T-helper 2 cell treated with Interferon-gamma antibody and Interleukin-4, amounts not matched to agents 5 μg/mL and 100 μg/mL, for 36 hours (primary cell): ENCODE measurements around the gene GPC5.

Experiments used
- DNase-seq: peaks from one replicate; pipeline ENCODE4 v3.0.0; 2021; ENCODE audit warnings: low spot score
- H3K27ac Mint-ChIP-seq: one replicate; pipeline ENCODE4 v1.8.0; 2021; ENCODE audit warnings: mild to moderate bottlenecking, mixed read lengths
- H3K27me3 Mint-ChIP-seq: one replicate; pipeline ENCODE4 v1.8.0; 2021; ENCODE audit warnings: low read depth, mixed read lengths
- H3K36me3 Mint-ChIP-seq: one replicate; pipeline ENCODE4 v1.8.0; 2021; ENCODE audit warnings: low read depth, mixed read lengths
- H3K4me1 Mint-ChIP-seq: one replicate; pipeline ENCODE4 v1.8.0; 2021; ENCODE audit warnings: low read depth, mixed read lengths
- H3K4me3 Mint-ChIP-seq: one replicate; pipeline ENCODE4 v1.8.0; 2022; ENCODE audit warnings: mild to moderate bottlenecking, moderate library complexity, mixed read lengths
- H3K9me3 Mint-ChIP-seq: one replicate; pipeline ENCODE4 v1.8.0; 2021; ENCODE audit warnings: mixed read lengths

GPC5 gene

DNA sequence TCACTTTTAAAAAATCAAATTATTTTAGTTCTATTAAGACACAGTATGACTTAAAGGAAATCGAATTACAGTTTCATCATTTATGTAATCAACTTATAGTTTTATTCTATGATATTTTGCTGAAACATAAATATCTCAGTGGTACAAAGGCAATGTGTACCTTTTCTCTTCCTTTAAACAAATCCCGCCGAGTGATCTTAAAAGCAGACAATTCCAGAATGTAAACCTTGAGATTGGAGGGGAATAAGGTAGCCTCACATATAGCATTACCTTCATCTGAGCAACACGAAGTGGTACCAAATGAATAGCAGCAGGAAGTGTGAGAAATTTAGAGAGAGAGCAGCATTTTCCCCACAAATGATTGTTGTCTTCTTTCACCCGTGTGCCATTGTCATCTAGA is 986.0 kb downstream of the GPC5 start:
- Mint-ChIP-seq H3K4me1 (no peaks in the 10 kb centered on the region), H3K9me3 (peaks cover 10% of the 10 kb centered on the region), H3K27ac (no peak overlapping the region), H3K36me3 (no peaks in the 10 kb centered on the region), H3K27me3 (no peaks in the 10 kb centered on the region), H3K4me3 (no peak overlapping the region)
- DNase-seq, result no peak

DNA sequence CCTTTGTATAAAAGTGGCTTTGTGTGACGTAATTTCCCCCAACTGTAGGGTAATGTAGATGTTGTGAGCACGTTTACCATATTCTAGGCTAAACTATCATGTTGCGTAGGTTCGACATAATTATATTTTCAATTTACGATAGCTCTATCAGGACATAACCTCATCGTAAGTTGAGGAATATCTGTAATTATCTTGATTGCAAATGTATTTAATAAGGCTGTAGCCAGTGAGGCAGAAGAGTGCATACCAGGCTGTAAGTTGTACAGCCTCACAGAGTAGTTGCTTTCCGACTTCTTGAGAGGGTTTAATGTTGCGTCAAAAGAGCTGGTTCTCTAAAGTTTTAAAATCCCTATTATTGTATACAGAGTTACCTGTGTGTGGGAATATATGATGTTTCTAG is 988.8 kb downstream of the GPC5 start:
- no peaks in the 10 kb centered on the region for H3K4me1 Mint-ChIP-seq
- no peaks in the 10 kb centered on the region for H3K36me3 Mint-ChIP-seq
- H3K4me3 Mint-ChIP-seq, result no peak overlapping the region
- no peak for DNase-seq
- no peaks in the 10 kb centered on the region for H3K9me3 Mint-ChIP-seq
- no peak overlapping the region for H3K27ac Mint-ChIP-seq
- H3K27me3 Mint-ChIP-seq, result no peaks in the 10 kb centered on the region

DNA sequence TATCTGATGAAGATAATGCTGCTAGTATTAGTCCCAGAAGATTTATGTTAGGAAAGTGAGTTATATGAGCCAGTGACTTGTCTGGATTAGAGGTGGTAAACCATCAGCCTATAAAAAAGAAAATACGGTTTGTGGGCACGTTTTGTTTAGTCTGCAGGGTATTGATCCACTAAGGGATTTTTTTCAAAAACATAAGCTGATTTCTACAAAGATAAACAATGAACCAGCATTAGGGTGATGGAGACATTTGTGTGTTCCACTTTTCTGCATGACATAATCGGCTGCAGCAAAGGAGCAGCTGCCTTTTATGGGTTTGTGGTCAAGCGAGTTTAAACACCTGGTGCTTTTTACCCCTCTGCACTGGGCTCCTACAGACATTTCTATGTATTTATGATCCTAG is 991.8 kb downstream of the GPC5 start:
- no peak overlapping the region for H3K4me3 Mint-ChIP-seq
- no peak for DNase-seq
- H3K36me3 Mint-ChIP-seq, result no peaks in the 10 kb centered on the region
- no peak overlapping the region for H3K27ac Mint-ChIP-seq
- H3K27me3 Mint-ChIP-seq, result no peaks in the 10 kb centered on the region
- H3K4me1 Mint-ChIP-seq, result no peaks in the 10 kb centered on the region
- no peaks in the 10 kb centered on the region for H3K9me3 Mint-ChIP-seq

DNA sequence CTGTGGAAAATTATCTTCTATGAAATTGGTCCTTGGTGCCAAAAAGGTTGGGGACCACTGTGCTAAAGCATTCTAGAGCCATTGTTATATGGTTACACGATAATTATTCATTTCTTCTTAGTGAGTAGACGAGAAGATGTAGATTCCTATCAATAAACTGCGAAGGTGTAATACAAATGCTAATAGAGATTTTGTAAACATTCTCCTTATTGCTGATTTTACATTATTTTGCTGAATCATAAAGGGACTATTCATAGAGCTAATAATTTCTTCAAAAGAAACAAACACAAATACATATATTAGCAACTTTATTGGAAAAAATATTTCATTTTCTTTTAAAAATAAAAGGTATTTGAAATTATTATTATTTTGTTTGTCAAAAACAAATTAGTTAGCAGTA is 1005.2 kb downstream of the GPC5 start:
- Mint-ChIP-seq H3K27me3 (no peaks in the 10 kb centered on the region), H3K27ac (no peak overlapping the region), H3K9me3 (peaks cover 17% of the 10 kb centered on the region), H3K36me3 (no peaks in the 10 kb centered on the region), H3K4me3 (no peak overlapping the region), H3K4me1 (no peaks in the 10 kb centered on the region)
- DNase-seq, result no peak

- Mint-ChIP-seq H3K27me3 (no peaks in the 10 kb centered on the region), H3K9me3 (peaks cover 7% of the 10 kb centered on the region), H3K4me1 (no peaks in the 10 kb centered on the region), H3K36me3 (no peaks in the 10 kb centered on the region), H3K27ac (no peak overlapping the region), H3K4me3 (no peak overlapping the region)
- DNase-seq, result no peak
Measured at GRCh38 chr13:92407858-92408257, 1009.4 kb downstream of the GPC5 start.

DNA sequence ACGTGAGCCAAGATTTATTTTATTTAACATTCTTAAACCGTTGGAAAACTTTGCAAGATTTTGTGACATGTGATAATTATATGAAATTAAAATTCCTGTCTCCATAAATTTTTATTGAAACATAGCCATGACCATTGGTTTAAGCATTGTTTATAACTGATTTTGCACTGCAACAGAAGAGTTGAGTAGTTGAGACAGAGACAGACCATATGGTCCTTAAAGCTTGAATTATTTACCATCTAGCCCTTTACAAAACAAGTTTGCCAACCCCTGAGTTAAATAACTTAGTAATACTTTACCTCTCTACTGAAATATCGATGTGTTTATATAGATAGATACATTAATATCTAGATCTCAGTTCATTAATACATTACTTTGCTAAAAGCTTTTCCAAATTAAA is 1014.1 kb downstream of the GPC5 start:
- Mint-ChIP-seq H3K27me3 (no peaks in the 10 kb centered on the region), H3K9me3 (peaks cover 11% of the 10 kb centered on the region), H3K4me1 (no peaks in the 10 kb centered on the region), H3K36me3 (no peaks in the 10 kb centered on the region), H3K4me3 (no peak overlapping the region), H3K27ac (no peak overlapping the region)
- DNase-seq, result no peak

- DNase-seq, result no peak
- Mint-ChIP-seq H3K36me3 (no peaks in the 10 kb centered on the region), H3K27me3 (no peaks in the 10 kb centered on the region), H3K4me3 (no peak overlapping the region), H3K9me3 (peaks cover 11% of the 10 kb centered on the region), H3K27ac (no peak overlapping the region), H3K4me1 (no peaks in the 10 kb centered on the region)
Measured at GRCh38 chr13:92412996-92413395, 1014.6 kb downstream of the GPC5 start.

DNA sequence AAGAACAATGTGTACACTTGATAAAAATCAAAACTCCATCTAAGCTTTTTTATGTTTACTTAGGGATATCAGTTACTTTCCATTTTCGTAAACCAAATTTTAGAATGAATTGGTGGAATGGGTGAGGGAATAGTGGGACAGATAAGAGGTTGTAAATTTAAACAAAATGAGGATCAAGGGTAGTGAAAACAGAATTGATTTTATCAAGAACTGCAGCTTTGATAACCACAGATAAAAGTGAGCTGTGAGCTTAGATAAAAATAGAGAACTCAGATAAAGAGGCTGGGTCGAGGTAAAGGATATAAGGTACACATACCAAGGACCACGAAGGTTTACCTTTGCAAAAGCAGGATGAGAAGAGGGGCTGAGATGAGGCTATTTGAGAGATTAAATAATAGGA is 1015.0 kb downstream of the GPC5 start:
- Mint-ChIP-seq H3K4me3 (no peak overlapping the region), H3K4me1 (no peaks in the 10 kb centered on the region), H3K9me3 (peaks cover 11% of the 10 kb centered on the region), H3K27me3 (no peaks in the 10 kb centered on the region), H3K36me3 (no peaks in the 10 kb centered on the region), H3K27ac (no peak overlapping the region)
- no peak for DNase-seq

DNA sequence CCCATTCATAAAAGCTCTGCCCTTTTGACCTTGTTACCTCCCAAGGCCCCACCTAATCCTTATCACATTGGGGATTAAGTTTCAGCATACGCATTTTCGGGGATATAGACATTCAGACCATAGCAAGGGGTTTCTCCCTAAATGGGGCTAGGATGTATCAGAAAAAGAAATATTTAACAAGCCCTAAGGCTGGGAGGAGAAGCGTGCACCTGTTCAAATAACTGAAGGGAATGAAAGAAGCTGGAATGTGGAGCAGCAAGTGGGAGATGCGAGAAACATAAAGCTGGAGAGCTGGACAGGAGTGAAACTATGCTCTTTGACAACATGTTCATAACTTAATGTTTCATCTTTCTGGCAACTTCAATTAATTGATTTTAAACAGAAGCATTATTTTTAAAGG is 1016.4 kb downstream of the GPC5 start:
- H3K4me1 Mint-ChIP-seq, result no peaks in the 10 kb centered on the region
- H3K9me3 Mint-ChIP-seq, result peaks cover 11% of the 10 kb centered on the region
- no peaks in the 10 kb centered on the region for H3K27me3 Mint-ChIP-seq
- no peak overlapping the region for H3K27ac Mint-ChIP-seq
- no peaks in the 10 kb centered on the region for H3K36me3 Mint-ChIP-seq
- no peak overlapping the region for H3K4me3 Mint-ChIP-seq
- DNase-seq, result no peak

GRCh38 chr13:92415781-92416180 is 1017.4 kb downstream of the GPC5 start:
- Mint-ChIP-seq H3K4me3 (no peak overlapping the region), H3K36me3 (no peaks in the 10 kb centered on the region), H3K9me3 (peaks cover 11% of the 10 kb centered on the region), H3K4me1 (no peaks in the 10 kb centered on the region), H3K27me3 (no peaks in the 10 kb centered on the region), H3K27ac (no peak overlapping the region)
- no peak for DNase-seq

- Mint-ChIP-seq H3K4me1 (no peaks in the 10 kb centered on the region), H3K27me3 (no peaks in the 10 kb centered on the region), H3K27ac (no peak overlapping the region), H3K9me3 (peaks cover 7% of the 10 kb centered on the region), H3K36me3 (no peaks in the 10 kb centered on the region), H3K4me3 (no peak overlapping the region)
- no peak for DNase-seq
Measured at GRCh38 chr13:92418818-92419412, 1020.5 kb downstream of the GPC5 start.

DNA sequence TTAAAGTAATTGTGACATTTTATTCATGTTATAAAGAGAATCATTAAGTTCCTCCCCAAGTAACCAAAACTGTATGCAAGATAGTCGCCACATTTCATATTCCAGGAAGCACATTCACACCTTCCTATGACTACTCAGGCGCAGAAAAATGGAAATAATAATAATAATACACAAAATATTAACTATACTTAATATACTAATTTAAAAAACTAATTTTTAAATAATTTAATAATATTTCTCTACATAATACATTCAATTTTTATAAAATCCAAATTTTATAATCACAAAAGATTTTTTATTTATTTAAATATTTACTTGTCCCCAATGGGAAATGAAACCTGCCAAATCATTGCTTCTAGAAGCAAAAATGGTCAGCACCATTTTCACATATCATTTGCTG is 1030.8 kb downstream of the GPC5 start:
- no peaks in the 10 kb centered on the region for H3K4me1 Mint-ChIP-seq
- no peaks in the 10 kb centered on the region for H3K36me3 Mint-ChIP-seq
- peaks cover 26% of the 10 kb centered on the region for H3K9me3 Mint-ChIP-seq
- DNase-seq, result no peak
- H3K27ac Mint-ChIP-seq, result no peak overlapping the region
- no peaks in the 10 kb centered on the region for H3K27me3 Mint-ChIP-seq
- no peak overlapping the region for H3K4me3 Mint-ChIP-seq

DNA sequence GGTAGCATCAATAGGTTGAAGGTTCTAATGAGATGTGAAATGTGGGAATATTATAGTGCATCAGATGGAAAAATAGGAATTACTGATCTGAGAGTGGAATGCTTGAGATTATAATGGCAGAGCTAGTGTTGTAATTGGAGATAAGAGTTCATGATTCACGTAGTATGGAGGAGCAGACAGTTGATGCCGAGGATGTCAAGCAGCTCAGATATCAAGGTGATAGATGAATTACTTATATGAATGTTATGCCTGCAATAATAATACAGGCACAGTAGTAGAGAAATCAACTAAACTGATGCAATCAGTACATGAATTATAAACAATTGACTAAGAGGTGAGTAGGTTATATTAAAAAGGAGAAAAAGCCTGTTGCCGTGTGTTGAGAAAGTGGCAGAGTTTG is 1035.0 kb downstream of the GPC5 start:
- H3K36me3 Mint-ChIP-seq, result no peaks in the 10 kb centered on the region

DNA sequence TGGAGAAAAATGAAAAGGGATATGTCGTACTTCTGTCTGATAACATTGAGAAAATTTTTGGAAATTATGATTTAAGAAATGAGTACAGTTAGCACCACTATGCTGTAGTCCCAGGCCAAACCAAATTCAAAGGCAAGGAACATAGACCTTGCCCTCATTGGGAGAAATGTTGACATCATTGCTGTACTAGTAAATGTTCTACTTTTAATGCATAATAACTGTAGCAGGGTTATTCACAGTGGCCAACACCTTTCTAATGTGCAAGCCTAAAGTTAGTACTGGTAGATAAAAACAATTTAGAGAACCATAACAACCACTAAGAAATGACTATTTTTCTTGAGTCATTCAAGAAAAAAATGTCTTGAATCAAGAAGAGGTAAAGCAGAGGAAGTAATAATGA is 1035.5 kb downstream of the GPC5 start:
- DNase-seq, result no peak
- Mint-ChIP-seq H3K27ac (no peak overlapping the region), H3K27me3 (no peaks in the 10 kb centered on the region), H3K4me3 (no peak overlapping the region), H3K9me3 (peaks cover 22% of the 10 kb centered on the region), H3K36me3 (no peaks in the 10 kb centered on the region), H3K4me1 (no peaks in the 10 kb centered on the region)

More for the DNA sequence above, 1035.0 kb downstream of the GPC5 start:
- Mint-ChIP-seq H3K9me3 (peaks cover 23% of the 10 kb centered on the region), H3K27me3 (no peaks in the 10 kb centered on the region), H3K4me1 (no peaks in the 10 kb centered on the region), H3K4me3 (no peak overlapping the region), H3K27ac (no peak overlapping the region)
- DNase-seq, result no peak

- Mint-ChIP-seq H3K4me3 (no peak overlapping the region), H3K27ac (no peak overlapping the region), H3K36me3 (no peaks in the 10 kb centered on the region), H3K9me3 (peaks cover 27% of the 10 kb centered on the region), H3K4me1 (no peaks in the 10 kb centered on the region), H3K27me3 (no peaks in the 10 kb centered on the region)
- DNase-seq, result no peak
Measured at GRCh38 chr13:92436924-92437323, 1038.5 kb downstream of the GPC5 start.
